ENCODE measurements around the gene FLVCR2.
"Not testable (repeated sequence)": the region's sequence is repeated elsewhere in the genome, so short reads cannot be mapped to it uniquely, and the experiment has no call there.

The FLVCR2 gene

GRCh38 chr14:75597149-75597548, 18.7 kb downstream of the FLVCR2 start:
- DNase-seq: no peak

GRCh38 chr14:75600100-75600499, 21.7 kb downstream of the FLVCR2 start:
- not testable (repeated sequence) for DNase-seq

- not testable (repeated sequence) for DNase-seq
Measured at GRCh38 chr14:75601061-75601460, 22.6 kb downstream of the FLVCR2 start.

- no peak for DNase-seq
Measured at GRCh38 chr14:75602503-75602902, 24.1 kb downstream of the FLVCR2 start.

- no peak for DNase-seq
Measured at GRCh38 chr14:75604979-75605851, 26.8 kb downstream of the FLVCR2 start.

GRCh38 chr14:75605916-75606315, 27.5 kb downstream of the FLVCR2 start:
- no peak for DNase-seq

- DNase-seq: no peak
Measured at GRCh38 chr14:75607044-75607443, 28.6 kb downstream of the FLVCR2 start.

- no peak for DNase-seq
Measured at GRCh38 chr14:75607842-75608640, 29.6 kb downstream of the FLVCR2 start.

- DNase-seq: no peak
Measured at GRCh38 chr14:75609116-75609515, 30.7 kb downstream of the FLVCR2 start.

- no peak for DNase-seq
Measured at GRCh38 chr14:75609606-75610475, 31.4 kb downstream of the FLVCR2 start.

- DNase-seq: no peak
Measured at GRCh38 chr14:75610834-75611233, 32.4 kb downstream of the FLVCR2 start.

- no peak for DNase-seq
Measured at GRCh38 chr14:75612157-75612556, 33.7 kb downstream of the FLVCR2 start.

- DNase-seq: no peak
Measured at GRCh38 chr14:75614179-75614578, 35.8 kb downstream of the FLVCR2 start.

GRCh38 chr14:75615200-75615599, 36.8 kb downstream of the FLVCR2 start:
- DNase-seq: no peak

GRCh38 chr14:75619548-75619947, 41.1 kb downstream of the FLVCR2 start:
- no peak for DNase-seq

GRCh38 chr14:75625034-75625433, 46.6 kb downstream of the FLVCR2 start:
- no peak for DNase-seq

GRCh38 chr14:75626396-75626795, 48.0 kb downstream of the FLVCR2 start:
- DNase-seq: no peak

GRCh38 chr14:75626863-75627262, 48.4 kb downstream of the FLVCR2 start:
- DNase-seq: no peak

- no peak for DNase-seq
Measured at GRCh38 chr14:75627406-75627805, 49.0 kb downstream of the FLVCR2 start.

GRCh38 chr14:75628816-75629215, 50.4 kb downstream of the FLVCR2 start:
- no peak for DNase-seq

GRCh38 chr14:75630695-75631452, 52.5 kb downstream of the FLVCR2 start:
- no peak for DNase-seq

GRCh38 chr14:75631453-75631831, 53.0 kb downstream of the FLVCR2 start:
- no peak for DNase-seq
